ENCODE data around the gene CGB7.
A peak's percentile ranks its signal among the peaks of the same experiment; 100 is the strongest.

Gene CGB7

GRCh38 chr19:49057636-49058234 lies at the start of gene CGB7:
CGB7 (minus strand) TSS chr19:49057749; CDS start chr19:49055375, 2,374 bp downstream.
- TF ChIP-seq ZNF384 (IDR thresholded peaks at IDR 0.05) (no peak), PKNOX1 (IDR thresholded peaks at IDR 0.05) (no peak), FOXK2 (IDR thresholded peaks at IDR 0.05) (no peak), SUZ12 (IDR thresholded peaks at IDR 0.05) (no peak), NFRKB (IDR thresholded peaks at IDR 0.05) (no peak), BHLHE40 (IDR thresholded peaks at IDR 0.05; ENCODE audit: borderline replicate concordance) (no peak), FOXA1 (IDR thresholded peaks at IDR 0.05) (no peak), ELF4 (IDR thresholded peaks at IDR 0.05) (no peak), L3MBTL2 (conservative IDR thresholded peaks at IDR 0.05) (no peak), TARDBP (IDR thresholded peaks at IDR 0.05) (no peak), ARNT (IDR thresholded peaks at IDR 0.05) (no peak), HDGF (IDR thresholded peaks at IDR 0.05; ENCODE audit: borderline replicate concordance) (no peak), FOXM1 (IDR thresholded peaks at IDR 0.05; ENCODE audit: borderline replicate concordance) (no peak), SP1 (IDR thresholded peaks at IDR 0.05) (no peak)
- ChIA-PET CTCF (interaction anchor here (1.0 kb wide), 1 partner anchor 16 kb away, joined by 4 read pairs; no protein-coding TSS in a partner anchor), POLR2A (no interaction called here)
- peak; percentile 39 for DNase-seq (ENCODE audit: extremely low spot score)

GRCh38 chr19:49106648-49107135 lies 49.1 kb upstream of the CGB7 start:
- TF ChIP-seq FOXM1 (IDR thresholded peaks at IDR 0.05; ENCODE audit: borderline replicate concordance) (no peak), NFRKB (IDR thresholded peaks at IDR 0.05) (no peak), LEF1 (IDR thresholded peaks at IDR 0.05; ENCODE audit: borderline replicate concordance) (no peak), SUZ12 (IDR thresholded peaks at IDR 0.05) (no peak), PKNOX1 (IDR thresholded peaks at IDR 0.05) (no peak), HDGF (IDR thresholded peaks at IDR 0.05; ENCODE audit: borderline replicate concordance) (no peak), BHLHE40 (IDR thresholded peaks at IDR 0.05; ENCODE audit: borderline replicate concordance) (no peak), CTBP1 (IDR thresholded peaks at IDR 0.05; ENCODE audit: borderline replicate concordance) (no peak), ZNF384 (IDR thresholded peaks at IDR 0.05) (no peak), ELF4 (IDR thresholded peaks at IDR 0.05) (no peak)
- CTCF ChIA-PET: interaction anchor here (0.6 to 2.1 kb wide), 4 partner anchors 10 to 92 kb away, joined by 3 to 20 read pairs (median 5); no protein-coding TSS in a partner anchor
- POLR2A ChIA-PET: interaction anchor here (0.8 to 1.0 kb wide), 2 partner anchors 8 to 12 kb away, joined by 3 to 5 read pairs; no protein-coding TSS in a partner anchor
- DNase-seq (ENCODE audit: extremely low spot score): no peak

- ChIA-PET POLR2A (interaction anchor here (1.5 kb wide), 1 partner anchor 10 kb away, joined by 7 read pairs; the partner anchor contains the start of gene LIN7B), CTCF (no interaction called here)
- DNase-seq (ENCODE audit: extremely low spot score): no peak
Observed at GRCh38 chr19:49104229-49104864, 46.8 kb upstream of the CGB7 start.

GRCh38 chr19:49103331-49104085 lies 46.0 kb upstream of the CGB7 start:
- no peak for DNase-seq (ENCODE audit: extremely low spot score)
- ChIA-PET POLR2A (no interaction called here), CTCF (interaction anchor here (0.8 kb wide), 1 partner anchor 43 kb away, joined by 4 read pairs; no protein-coding TSS in a partner anchor)
- TF ChIP-seq TARDBP (IDR thresholded peaks at IDR 0.05) (no peak), NFRKB (IDR thresholded peaks at IDR 0.05) (no peak), FOXM1 (IDR thresholded peaks at IDR 0.05; ENCODE audit: borderline replicate concordance) (no peak), ARNT (IDR thresholded peaks at IDR 0.05) (no peak), SUZ12 (IDR thresholded peaks at IDR 0.05) (no peak), L3MBTL2 (conservative IDR thresholded peaks at IDR 0.05) (no peak), FOXK2 (IDR thresholded peaks at IDR 0.05) (no peak), ELF4 (IDR thresholded peaks at IDR 0.05) (no peak), PKNOX1 (IDR thresholded peaks at IDR 0.05) (no peak), FOXA1 (IDR thresholded peaks at IDR 0.05) (no peak), ZNF384 (IDR thresholded peaks at IDR 0.05) (no peak), CTBP1 (IDR thresholded peaks at IDR 0.05; ENCODE audit: borderline replicate concordance) (no peak), BHLHE40 (IDR thresholded peaks at IDR 0.05; ENCODE audit: borderline replicate concordance) (no peak), SP1 (IDR thresholded peaks at IDR 0.05) (no peak)

More at GRCh38 chr19:49104229-49104864, 46.8 kb upstream of the CGB7 start:
- TF ChIP-seq HDGF (IDR thresholded peaks at IDR 0.05; ENCODE audit: borderline replicate concordance): no peak
- no peak for TF ChIP-seq ZNF384 (IDR thresholded peaks at IDR 0.05)
- TF ChIP-seq FOXA1 (IDR thresholded peaks at IDR 0.05): no peak
- TF ChIP-seq BHLHE40 (IDR thresholded peaks at IDR 0.05; ENCODE audit: borderline replicate concordance): no peak
- TF ChIP-seq TARDBP (IDR thresholded peaks at IDR 0.05): no peak
- TF ChIP-seq FOXM1 (IDR thresholded peaks at IDR 0.05; ENCODE audit: borderline replicate concordance): no peak
- TF ChIP-seq SUZ12 (IDR thresholded peaks at IDR 0.05): no peak
- TF ChIP-seq ELF4 (IDR thresholded peaks at IDR 0.05): no peak
- no peak for TF ChIP-seq CTBP1 (IDR thresholded peaks at IDR 0.05; ENCODE audit: borderline replicate concordance)

GRCh38 chr19:49102303-49102702 lies 44.8 kb upstream of the CGB7 start:
- TF ChIP-seq PKNOX1 (IDR thresholded peaks at IDR 0.05) (no peak), FOXM1 (IDR thresholded peaks at IDR 0.05; ENCODE audit: borderline replicate concordance) (no peak), FOXA1 (IDR thresholded peaks at IDR 0.05) (no peak), ARNT (IDR thresholded peaks at IDR 0.05) (no peak), LEF1 (IDR thresholded peaks at IDR 0.05; ENCODE audit: borderline replicate concordance) (no peak), SUZ12 (IDR thresholded peaks at IDR 0.05) (no peak), CTBP1 (IDR thresholded peaks at IDR 0.05; ENCODE audit: borderline replicate concordance) (no peak), HDGF (IDR thresholded peaks at IDR 0.05; ENCODE audit: borderline replicate concordance) (no peak), L3MBTL2 (conservative IDR thresholded peaks at IDR 0.05) (no peak), BHLHE40 (IDR thresholded peaks at IDR 0.05; ENCODE audit: borderline replicate concordance) (no peak), TARDBP (IDR thresholded peaks at IDR 0.05) (no peak), ELF4 (IDR thresholded peaks at IDR 0.05) (no peak), NFRKB (IDR thresholded peaks at IDR 0.05) (no peak), SP1 (IDR thresholded peaks at IDR 0.05) (no peak)
- ChIA-PET POLR2A (no interaction called here), CTCF (no interaction called here)
- no peak for DNase-seq (ENCODE audit: extremely low spot score)

All from HEK293T (cell line).